Adrenal gland (tissue), 5 donors: ENCODE results near the gene TEX2.
"Not testable (repeated sequence)": the region's sequence is repeated elsewhere in the genome, so short reads cannot be mapped to it uniquely, and the experiment has no call there.

Experiments used
- POLR2A ChIP-seq, 2 donors: fragments of 450-650 bp; IDR thresholded peaks; one replicate each; pipeline ENCODE4 v1.6.1; 2017; ENCODE audit warnings: antibody characterized with exemption in 2 of 2, mild to moderate bottlenecking in 2 of 2, moderate library complexity in 1 of 2
- TF ChIP-seq, protein P1 (sequence below), 6 experiments: fragments of 450-650 bp in 4 of 6; fragments of 200-600 bp in 2 of 6; sonication (generic) in 1 of 6; IDR thresholded peaks; 1 replicate in 5 of 6; 2 replicates in 1 of 6; pipeline versions ENCODE4 v1.5.1 to v1.8.0; 2016 to 2021; ENCODE audit warnings: antibody characterized with exemption in 6 of 6, mild to moderate bottlenecking in 2 of 6, moderate library complexity in 1 of 6
- donor health status: DM: no; HTN: no; CAD: no.

- not testable (repeated sequence) for TF ChIP-seq POLR2A (IDR thresholded peaks at IDR 0.05)
- TF ChIP-seq, protein P1, sequence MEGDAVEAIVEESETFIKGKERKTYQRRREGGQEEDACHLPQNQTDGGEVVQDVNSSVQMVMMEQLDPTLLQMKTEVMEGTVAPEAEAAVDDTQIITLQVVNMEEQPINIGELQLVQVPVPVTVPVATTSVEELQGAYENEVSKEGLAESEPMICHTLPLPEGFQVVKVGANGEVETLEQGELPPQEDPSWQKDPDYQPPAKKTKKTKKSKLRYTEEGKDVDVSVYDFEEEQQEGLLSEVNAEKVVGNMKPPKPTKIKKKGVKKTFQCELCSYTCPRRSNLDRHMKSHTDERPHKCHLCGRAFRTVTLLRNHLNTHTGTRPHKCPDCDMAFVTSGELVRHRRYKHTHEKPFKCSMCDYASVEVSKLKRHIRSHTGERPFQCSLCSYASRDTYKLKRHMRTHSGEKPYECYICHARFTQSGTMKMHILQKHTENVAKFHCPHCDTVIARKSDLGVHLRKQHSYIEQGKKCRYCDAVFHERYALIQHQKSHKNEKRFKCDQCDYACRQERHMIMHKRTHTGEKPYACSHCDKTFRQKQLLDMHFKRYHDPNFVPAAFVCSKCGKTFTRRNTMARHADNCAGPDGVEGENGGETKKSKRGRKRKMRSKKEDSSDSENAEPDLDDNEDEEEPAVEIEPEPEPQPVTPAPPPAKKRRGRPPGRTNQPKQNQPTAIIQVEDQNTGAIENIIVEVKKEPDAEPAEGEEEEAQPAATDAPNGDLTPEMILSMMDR (IDR thresholded peaks at IDR 0.05): not testable (repeated sequence)
These were observed 77.5 kb downstream of the TEX2 start for GRCh38 chr17:64185557-64185956.
